HG03025 (cell line): ENCODE data around the gene TMCC2.

ENCODE experiments used
- ATAC-seq: cut with Tn5 transposase; IDR thresholded peaks from one replicate; pipeline ENCODE4 v1.9.1; 2021; ENCODE audit warnings: mild to moderate bottlenecking, moderate library complexity; ENCODE audit not compliant: unreplicated experiment, low FRiP score

TMCC2 gene

GRCh38 chr1:205258261-205258691, 30.5 kb downstream of the TMCC2 start:
- ATAC-seq = no peak

GRCh38 chr1:205258719-205259118, 31.0 kb downstream of the TMCC2 start:
- ATAC-seq = no peak

GRCh38 chr1:205259324-205259832, 31.6 kb downstream of the TMCC2 start:
- ATAC-seq = no peak

- no peak for ATAC-seq
These were observed 32.3 kb downstream of the TMCC2 start for GRCh38 chr1:205259998-205260397.

GRCh38 chr1:205260948-205261732, 33.4 kb downstream of the TMCC2 start:
- no peak for ATAC-seq

GRCh38 chr1:205261946-205262691, 34.4 kb downstream of the TMCC2 start:
- no peak for ATAC-seq

GRCh38 chr1:205262731-205263171, 35.0 kb downstream of the TMCC2 start:
- no peak for ATAC-seq

GRCh38 chr1:205263580-205264190, 35.9 kb downstream of the TMCC2 start:
- ATAC-seq = no peak

- no peak for ATAC-seq
These were observed 39.0 kb downstream of the TMCC2 start for GRCh38 chr1:205266611-205267305.

- no peak for ATAC-seq
These were observed 39.7 kb downstream of the TMCC2 start for GRCh38 chr1:205267306-205267902.

- no peak for ATAC-seq
These were observed 41.3 kb downstream of the TMCC2 start for GRCh38 chr1:205268846-205269680.

- ATAC-seq = no peak
These were observed 42.0 kb downstream of the TMCC2 start for GRCh38 chr1:205269711-205270110.

- no peak for ATAC-seq
These were observed 42.5 kb downstream of the TMCC2 start for GRCh38 chr1:205270271-205270670.

GRCh38 chr1:205270764-205271163, 43.0 kb downstream of the TMCC2 start:
- no peak for ATAC-seq

- ATAC-seq = no peak
These were observed 43.5 kb downstream of the TMCC2 start for GRCh38 chr1:205271277-205271676.

- no peak for ATAC-seq
These were observed 44.0 kb downstream of the TMCC2 start for GRCh38 chr1:205271745-205272144.

GRCh38 chr1:205272536-205272935, 44.8 kb downstream of the TMCC2 start:
- ATAC-seq = no peak

GRCh38 chr1:205273551-205273982, 45.8 kb downstream of the TMCC2 start:
- no peak for ATAC-seq

- no peak for ATAC-seq
These were observed 46.4 kb downstream of the TMCC2 start for GRCh38 chr1:205274041-205274691.
